Measurements from ENCODE around the gene MPRIP.
A peak's percentile ranks its signal among the peaks of the same experiment; 100 is the strongest.

Gene MPRIP

GRCh38 chr17:17032131-17032692 lies 10.0 kb upstream of the MPRIP start:
- Histone ChIP-seq H3K27me3 (ENCODE audit: control insufficient read depth, insufficient read depth, low read length) (no peaks in the 10 kb centered on the region), H3K27ac (ENCODE audit: low read depth, low read length) (no peak overlapping the region), H3K36me3 (ENCODE audit: control insufficient read depth, insufficient read depth, low read length) (no peaks in the 10 kb centered on the region), H3K9ac (ENCODE audit: low read depth, low read length) (no peak overlapping the region), H3K9me3 (ENCODE audit: control insufficient read depth, insufficient read depth, low read length) (no peaks in the 10 kb centered on the region), H3K4me1 (ENCODE audit: control insufficient read depth, insufficient read depth, low read length) (peaks cover 24% of the 10 kb centered on the region), H3K4me3 (ENCODE audit: low read depth, low read length) (no peak overlapping the region)

DNA sequence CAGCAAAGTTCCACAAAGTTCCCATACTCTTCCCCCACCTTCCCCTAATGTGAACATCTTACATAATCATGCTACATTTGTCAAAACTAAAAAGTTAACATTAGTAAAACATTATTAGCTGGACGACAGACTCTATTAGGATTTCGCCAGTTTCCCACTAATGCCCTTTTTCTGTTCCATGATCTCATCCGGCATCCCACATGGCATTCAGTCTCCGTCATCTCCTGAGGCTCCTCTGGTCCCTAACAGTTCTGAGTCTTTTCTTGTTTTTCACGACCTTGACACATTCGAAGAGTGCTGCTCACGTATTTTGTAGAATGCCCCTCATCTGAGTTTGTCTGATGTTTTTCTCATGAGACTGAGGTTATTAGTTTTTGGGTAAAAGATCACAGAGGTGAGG lies 8.8 kb upstream of the MPRIP start:
- Histone ChIP-seq H3K4me3 (ENCODE audit: low read depth, low read length) (no peak overlapping the region), H3K27me3 (ENCODE audit: control insufficient read depth, insufficient read depth, low read length) (no peaks in the 10 kb centered on the region), H3K27ac (ENCODE audit: low read depth, low read length) (no peak overlapping the region), H3K9me3 (ENCODE audit: control insufficient read depth, insufficient read depth, low read length) (no peaks in the 10 kb centered on the region), H3K36me3 (ENCODE audit: control insufficient read depth, insufficient read depth, low read length) (no peaks in the 10 kb centered on the region), H3K9ac (ENCODE audit: low read depth, low read length) (no peak overlapping the region), H3K4me1 (ENCODE audit: control insufficient read depth, insufficient read depth, low read length) (peaks cover 17% of the 10 kb centered on the region)

DNA sequence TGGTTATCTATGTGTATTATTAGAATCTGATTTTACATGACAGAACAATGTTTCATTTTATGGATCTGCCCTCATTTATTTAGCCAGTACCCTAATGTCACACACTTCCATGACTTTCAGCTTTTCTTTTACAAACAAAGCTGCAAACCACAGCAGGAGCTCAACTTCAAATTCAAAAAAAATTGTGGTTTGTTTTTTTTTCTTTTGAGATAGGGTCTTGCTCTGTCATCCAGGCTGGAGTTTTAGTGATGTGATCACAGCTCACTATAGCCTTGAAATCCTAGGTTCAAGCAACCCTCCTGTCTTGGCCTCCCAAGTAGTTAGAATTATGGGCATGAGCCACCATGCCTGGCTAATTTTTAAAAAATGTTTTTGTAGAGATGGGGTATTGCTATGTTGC lies 8.2 kb upstream of the MPRIP start:
- H3K9me3 ChIP-seq (ENCODE audit: control insufficient read depth, insufficient read depth, low read length) = no peaks in the 10 kb centered on the region
- no peak overlapping the region for H3K27ac ChIP-seq (ENCODE audit: low read depth, low read length)

GRCh38 chr17:17034496-17035075 lies 7.7 kb upstream of the MPRIP start:
- Histone ChIP-seq H3K27me3 (ENCODE audit: control insufficient read depth, insufficient read depth, low read length) (no peaks in the 10 kb centered on the region), H3K9ac (ENCODE audit: low read depth, low read length) (no peak overlapping the region), H3K9me3 (ENCODE audit: control insufficient read depth, insufficient read depth, low read length) (no peaks in the 10 kb centered on the region), H3K4me1 (ENCODE audit: control insufficient read depth, insufficient read depth, low read length) (peaks cover 6% of the 10 kb centered on the region), H3K27ac (ENCODE audit: low read depth, low read length) (no peak overlapping the region), H3K4me3 (ENCODE audit: low read depth, low read length) (no peak overlapping the region), H3K36me3 (ENCODE audit: control insufficient read depth, insufficient read depth, low read length) (no peaks in the 10 kb centered on the region)

More for the DNA sequence above, 8.2 kb upstream of the MPRIP start:
- no peak overlapping the region for H3K9ac ChIP-seq (ENCODE audit: low read depth, low read length)
- no peaks in the 10 kb centered on the region for H3K27me3 ChIP-seq (ENCODE audit: control insufficient read depth, insufficient read depth, low read length)
- peaks cover 12% of the 10 kb centered on the region for H3K4me1 ChIP-seq (ENCODE audit: control insufficient read depth, insufficient read depth, low read length)
- no peaks in the 10 kb centered on the region for H3K36me3 ChIP-seq (ENCODE audit: control insufficient read depth, insufficient read depth, low read length)
- no peak overlapping the region for H3K4me3 ChIP-seq (ENCODE audit: low read depth, low read length)

DNA sequence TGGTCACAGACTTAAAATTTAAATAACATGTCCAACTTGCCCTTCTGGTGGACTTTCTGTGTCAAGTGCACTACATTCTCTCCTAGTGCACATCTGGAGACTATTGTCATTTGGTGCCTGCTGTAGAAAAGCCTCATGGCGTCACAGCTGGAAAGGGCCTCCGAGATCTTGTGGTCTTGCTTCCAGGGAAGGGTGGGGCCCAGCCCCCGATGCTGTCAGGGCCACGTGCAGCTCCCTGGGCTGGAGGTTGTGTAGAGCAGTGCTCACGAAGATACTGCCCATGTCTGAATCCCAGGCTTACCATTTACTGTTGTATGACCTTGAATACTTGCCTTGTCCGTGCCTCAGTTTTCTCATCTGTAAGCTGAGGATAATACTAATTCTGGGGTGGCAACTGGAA lies 6.8 kb upstream of the MPRIP start:
- no peaks in the 10 kb centered on the region for H3K27me3 ChIP-seq (ENCODE audit: control insufficient read depth, insufficient read depth, low read length)
- H3K9me3 ChIP-seq (ENCODE audit: control insufficient read depth, insufficient read depth, low read length) = no peaks in the 10 kb centered on the region
- no peak overlapping the region for H3K4me3 ChIP-seq (ENCODE audit: low read depth, low read length)
- H3K9ac ChIP-seq (ENCODE audit: low read depth, low read length) = no peak overlapping the region
- no peaks in the 10 kb centered on the region for H3K36me3 ChIP-seq (ENCODE audit: control insufficient read depth, insufficient read depth, low read length)
- H3K4me1 ChIP-seq (ENCODE audit: control insufficient read depth, insufficient read depth, low read length) = no peaks in the 10 kb centered on the region
- H3K27ac ChIP-seq (ENCODE audit: low read depth, low read length) = no peak overlapping the region

DNA sequence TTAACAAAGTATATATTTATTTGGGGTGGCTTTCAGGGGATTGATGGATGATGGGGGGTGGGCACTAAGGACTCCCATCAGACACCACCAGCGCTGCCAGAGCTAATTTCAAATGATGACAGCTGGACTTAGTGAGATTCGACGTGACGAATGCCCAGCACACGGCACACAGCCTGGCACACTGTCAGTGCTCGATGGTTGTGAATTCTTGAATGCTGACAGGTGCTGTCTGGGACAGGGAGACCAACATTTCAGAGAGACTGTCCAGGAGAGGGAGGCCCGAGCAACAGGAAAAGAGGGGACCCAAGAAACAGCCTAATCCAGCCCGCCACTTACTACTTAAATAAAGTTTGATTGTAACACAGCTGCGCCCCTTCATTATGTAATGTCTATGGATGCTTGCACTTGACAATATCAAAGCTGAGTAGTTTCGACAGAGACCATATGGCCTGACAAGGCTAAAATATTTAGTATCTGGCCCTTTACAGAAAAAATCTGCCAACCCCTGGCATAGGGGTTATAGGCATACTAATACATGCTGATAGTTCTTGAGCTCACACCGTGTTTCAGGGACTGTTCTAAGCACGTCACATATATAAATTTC lies 6.2 kb upstream of the MPRIP start:
- no peaks in the 10 kb centered on the region for H3K36me3 ChIP-seq (ENCODE audit: control insufficient read depth, insufficient read depth, low read length)
- peaks cover 3% of the 10 kb centered on the region for H3K27me3 ChIP-seq (ENCODE audit: control insufficient read depth, insufficient read depth, low read length)
- H3K27ac ChIP-seq (ENCODE audit: low read depth, low read length) = no peak overlapping the region
- no peak overlapping the region for H3K9ac ChIP-seq (ENCODE audit: low read depth, low read length)
- no peak overlapping the region for H3K4me3 ChIP-seq (ENCODE audit: low read depth, low read length)
- H3K9me3 ChIP-seq (ENCODE audit: control insufficient read depth, insufficient read depth, low read length) = no peaks in the 10 kb centered on the region
- H3K4me1 ChIP-seq (ENCODE audit: control insufficient read depth, insufficient read depth, low read length) = peaks cover 1% of the 10 kb centered on the region

DNA sequence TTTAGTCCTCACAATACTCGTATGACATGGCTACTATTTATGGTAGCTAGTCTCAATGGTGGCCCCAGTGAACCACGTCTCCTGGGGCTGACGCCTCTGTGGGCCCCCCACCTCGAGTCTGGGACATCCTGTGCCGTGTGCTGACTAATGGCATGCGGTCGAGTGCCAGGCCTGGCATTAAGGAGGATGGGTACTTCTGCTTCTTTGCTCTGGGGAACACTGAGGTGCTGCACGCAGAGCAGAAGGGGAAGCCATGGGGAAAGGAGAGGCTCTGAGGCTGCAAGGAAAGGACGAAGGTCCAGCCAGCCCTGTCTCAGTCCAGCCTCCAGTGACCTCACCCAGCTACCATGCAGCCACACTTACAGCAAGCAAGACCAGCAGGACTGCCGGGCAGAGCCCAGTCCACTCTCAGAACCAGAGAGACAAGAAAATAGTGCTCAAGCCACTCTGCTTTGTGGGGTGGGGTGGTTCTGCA lies 5.7 kb upstream of the MPRIP start:
- H3K27ac ChIP-seq (ENCODE audit: low read depth, low read length) = no peak overlapping the region

DNA sequence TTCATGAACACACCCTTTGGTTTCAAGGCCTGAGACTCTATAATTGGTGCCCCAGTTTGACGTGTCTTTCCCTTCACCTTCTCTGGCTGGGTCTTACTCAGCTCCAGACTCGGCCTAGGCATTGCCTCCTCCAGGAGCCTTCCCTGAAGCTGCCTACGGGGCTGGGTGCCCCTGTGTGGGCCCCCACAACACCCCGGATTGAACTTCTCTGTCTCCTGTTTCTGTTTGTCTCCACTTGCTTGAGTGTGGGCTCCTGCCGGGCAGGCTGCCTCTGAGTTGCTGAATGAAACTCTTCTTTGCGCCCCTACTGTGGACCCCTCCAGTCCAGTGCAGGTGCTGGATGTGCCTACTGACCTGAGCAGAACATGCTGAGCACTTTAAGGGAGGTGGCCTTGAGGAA lies 2.3 kb upstream of the MPRIP start:
- H3K4me1 ChIP-seq (ENCODE audit: control insufficient read depth, insufficient read depth, low read length) = peaks cover 24% of the 10 kb centered on the region
- H3K27ac ChIP-seq (ENCODE audit: low read depth, low read length) = no peak overlapping the region
- no peaks in the 10 kb centered on the region for H3K9me3 ChIP-seq (ENCODE audit: control insufficient read depth, insufficient read depth, low read length)
- H3K36me3 ChIP-seq (ENCODE audit: control insufficient read depth, insufficient read depth, low read length) = no peaks in the 10 kb centered on the region
- H3K4me3 ChIP-seq (ENCODE audit: low read depth, low read length) = no peak overlapping the region
- H3K9ac ChIP-seq (ENCODE audit: low read depth, low read length) = no peak overlapping the region
- peaks cover 9% of the 10 kb centered on the region for H3K27me3 ChIP-seq (ENCODE audit: control insufficient read depth, insufficient read depth, low read length)

More for the DNA sequence above, 5.7 kb upstream of the MPRIP start:
- Histone ChIP-seq H3K9me3 (ENCODE audit: control insufficient read depth, insufficient read depth, low read length) (no peaks in the 10 kb centered on the region), H3K4me3 (ENCODE audit: low read depth, low read length) (no peak overlapping the region), H3K9ac (ENCODE audit: low read depth, low read length) (no peak overlapping the region), H3K4me1 (ENCODE audit: control insufficient read depth, insufficient read depth, low read length) (peaks cover 7% of the 10 kb centered on the region), H3K36me3 (ENCODE audit: control insufficient read depth, insufficient read depth, low read length) (no peaks in the 10 kb centered on the region), H3K27me3 (ENCODE audit: control insufficient read depth, insufficient read depth, low read length) (peaks cover 8% of the 10 kb centered on the region)

GRCh38 chr17:17041018-17041521 lies 1.2 kb upstream of the MPRIP start:
- Histone ChIP-seq H3K4me1 (ENCODE audit: control insufficient read depth, insufficient read depth, low read length) (peaks cover 29% of the 10 kb centered on the region), H3K9me3 (ENCODE audit: control insufficient read depth, insufficient read depth, low read length) (no peaks in the 10 kb centered on the region), H3K9ac (ENCODE audit: low read depth, low read length) (no peak overlapping the region), H3K36me3 (ENCODE audit: control insufficient read depth, insufficient read depth, low read length) (no peaks in the 10 kb centered on the region), H3K27me3 (ENCODE audit: control insufficient read depth, insufficient read depth, low read length) (peaks cover 9% of the 10 kb centered on the region), H3K4me3 (ENCODE audit: low read depth, low read length) (peak overlapping the region; percentile 68; the same call in 1 of the 2 replicates), H3K27ac (ENCODE audit: low read depth, low read length) (no peak overlapping the region)

DNA sequence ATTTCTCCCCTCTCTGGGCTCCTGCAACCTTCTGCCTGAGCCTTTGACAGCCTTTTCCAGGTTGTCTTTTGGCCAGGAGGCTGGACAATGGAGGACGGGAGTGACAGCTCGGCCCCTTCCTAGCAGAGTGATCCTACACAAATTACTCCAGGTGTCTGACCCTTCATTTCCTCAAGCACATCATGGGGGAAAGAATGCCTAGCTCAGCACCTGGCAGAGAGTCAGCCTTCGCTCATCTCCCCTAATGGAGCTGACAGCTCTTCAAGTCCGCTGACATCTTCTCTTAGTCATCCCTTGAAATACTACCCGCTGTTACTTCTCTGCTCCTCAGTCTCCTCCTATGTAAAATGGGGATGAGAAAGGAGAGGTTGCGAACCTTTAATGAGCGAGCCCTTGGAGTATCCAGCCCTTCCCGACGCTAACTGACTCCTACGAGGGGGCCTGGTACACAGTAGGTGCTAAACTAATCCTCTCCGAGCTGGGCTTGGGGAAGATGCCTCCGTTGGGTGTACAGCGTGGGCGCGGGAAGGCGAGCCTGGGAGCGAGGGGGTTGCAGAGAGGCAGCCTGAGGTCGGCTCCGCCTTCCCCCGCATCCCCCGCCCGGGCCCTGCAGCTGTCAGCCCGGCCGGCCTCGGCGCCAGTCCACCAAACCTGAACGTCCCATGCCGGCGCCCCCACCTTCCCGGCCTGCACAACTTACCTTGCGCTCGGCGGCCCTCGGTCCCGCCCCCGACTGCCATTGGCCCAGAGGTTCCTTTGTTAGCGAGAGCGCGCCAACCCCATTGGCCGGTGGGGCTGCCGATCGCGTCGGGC lies 480 bp upstream of the MPRIP start:
- Histone ChIP-seq H3K36me3 (ENCODE audit: control insufficient read depth, insufficient read depth, low read length) (no peaks in the 10 kb centered on the region), H3K9ac (ENCODE audit: low read depth, low read length) (no peak overlapping the region), H3K4me1 (ENCODE audit: control insufficient read depth, insufficient read depth, low read length) (peaks cover 29% of the 10 kb centered on the region), H3K27me3 (ENCODE audit: control insufficient read depth, insufficient read depth, low read length) (peaks cover 9% of the 10 kb centered on the region), H3K27ac (ENCODE audit: low read depth, low read length) (no peak overlapping the region), H3K4me3 (ENCODE audit: low read depth, low read length) (peak overlapping the region; percentile 68), H3K9me3 (ENCODE audit: control insufficient read depth, insufficient read depth, low read length) (no peaks in the 10 kb centered on the region)
